IMR-90 (cell line): ENCODE measurements around the gene TENM4.

Experiments used
- CTCF ChIP-seq: conservative IDR thresholded peaks from 2 replicates; pipeline ENCODE4 v1.5.1; 2012; ENCODE audit warnings: mild to moderate bottlenecking, low read depth, low read length, improper control_type of control experiment
- POLR2A ChIP-seq: IDR thresholded peaks from 2 replicates; pipeline ENCODE4 v1.6.1; 2012; ENCODE audit warnings: mild to moderate bottlenecking, low read depth, low read length
- USF2 ChIP-seq: fragments of 150-350 bp; IDR thresholded peaks from 2 replicates; pipeline ENCODE4 v1.6.1; 2017; ENCODE audit warnings: mild to moderate bottlenecking, antibody characterized with exemption, low read length, low read depth

GRCh38 chr11:78857688-78858087 lies 583.1 kb downstream of the TENM4 start:
- TF ChIP-seq USF2 = no peak
- TF ChIP-seq CTCF = no peak
- no peak for TF ChIP-seq POLR2A
